ENCODE measurements around the gene COG5. TPM values are rescaled to one million over a fixed set of nuclear protein-coding genes. Genes with fewer than 3 reads are reported as not detected.

Gene COG5
- total RNA-seq, 2 experiments from 2014 or later, result 38.9 to 40.7 TPM

DNA sequence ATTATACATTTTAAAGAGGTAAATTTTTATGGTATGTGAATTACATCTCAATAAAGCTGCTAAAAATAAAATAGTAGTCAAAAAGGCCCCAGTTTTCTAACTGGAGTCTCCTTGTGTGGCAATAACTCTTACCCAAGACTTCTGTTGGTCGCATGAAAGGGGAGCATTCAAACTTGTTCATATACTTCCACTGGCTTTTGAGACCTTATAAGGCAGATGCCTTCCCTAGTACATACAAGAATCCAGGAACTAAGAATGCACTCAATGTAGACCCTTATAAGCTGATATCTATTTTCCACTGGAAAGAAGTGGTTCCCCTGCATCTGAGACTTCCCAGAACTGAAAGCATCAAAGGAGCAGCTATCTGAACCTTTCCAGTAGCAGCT, 29.3 kb upstream of the COG5 start:
- Mint-ChIP-seq H3K9me3 (no peaks in the 10 kb centered on the region), H3K4me1 (ENCODE audit: low read depth) (no peaks in the 10 kb centered on the region), H3K4me3 (no peak overlapping the region), H3K36me3 (peaks cover 18% of the 10 kb centered on the region), H3K27ac (no peak overlapping the region), H3K27me3 (no peaks in the 10 kb centered on the region)
- intact Hi-C loops (cut with micrococcal nuclease), result no loop called here
- ChIA-PET POLR2A (no interaction called here), CTCF (no interaction called here)
- DNase-seq, result no peak

DNA sequence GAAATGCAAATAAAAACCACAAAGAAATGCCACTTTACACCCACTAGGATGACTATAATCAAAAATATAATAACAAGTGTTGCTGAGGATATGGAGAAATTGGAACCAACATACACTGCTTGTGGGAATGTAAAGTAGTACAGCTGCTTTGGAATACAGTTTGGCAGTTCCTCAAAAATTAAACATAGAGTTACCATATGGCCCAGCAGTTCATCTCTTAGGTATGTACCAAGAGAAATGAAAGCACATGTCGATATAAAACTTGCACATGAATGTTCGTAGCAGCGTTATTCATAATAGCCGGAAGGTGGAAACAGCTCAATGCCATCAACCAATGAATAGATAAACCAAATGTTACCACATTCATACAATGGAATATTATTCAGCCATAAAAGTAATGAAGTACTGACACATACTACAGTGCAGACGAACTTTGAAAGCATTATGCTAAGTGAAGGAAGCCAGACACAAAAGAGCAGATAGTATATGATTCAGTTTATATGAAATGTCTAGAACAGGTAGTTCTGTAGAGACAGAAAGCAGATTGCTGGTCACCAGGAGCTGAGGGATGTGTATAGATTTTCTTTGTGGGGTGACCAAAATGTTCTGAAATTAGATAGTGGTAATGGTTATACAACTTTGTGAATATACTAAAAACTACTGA, 28.8 kb upstream of the COG5 start:
- no peaks in the 10 kb centered on the region for H3K4me1 Mint-ChIP-seq (ENCODE audit: low read depth)
- no peak for DNase-seq
- no peaks in the 10 kb centered on the region for H3K9me3 Mint-ChIP-seq
- POLR2A ChIA-PET, result no interaction called here
- peaks cover 13% of the 10 kb centered on the region for H3K36me3 Mint-ChIP-seq
- CTCF ChIA-PET, result no interaction called here
- no peaks in the 10 kb centered on the region for H3K27me3 Mint-ChIP-seq
- intact Hi-C loops (cut with micrococcal nuclease), result no loop called here
- no peak overlapping the region for H3K4me3 Mint-ChIP-seq
- no peak overlapping the region for H3K27ac Mint-ChIP-seq

DNA sequence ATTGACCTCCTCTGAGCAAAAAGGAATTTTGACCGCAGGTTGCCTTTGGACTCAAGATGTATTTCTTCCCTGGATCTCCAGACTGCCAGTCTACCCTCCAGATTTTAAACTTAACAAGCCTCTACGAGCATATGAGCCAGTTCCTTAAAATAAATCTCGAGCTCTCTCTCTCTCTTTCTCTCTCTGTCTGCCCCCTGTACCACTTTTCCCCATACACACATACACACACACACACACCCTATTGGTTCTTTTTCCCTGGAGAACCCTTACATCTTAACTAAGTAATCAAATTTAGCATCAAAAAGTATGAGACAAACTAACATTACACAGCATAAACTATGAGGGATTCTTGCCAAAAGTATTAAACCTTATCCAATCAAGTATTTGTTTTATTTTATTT, 27.7 kb upstream of the COG5 start:
- ChIA-PET CTCF (no interaction called here), POLR2A (no interaction called here)
- intact Hi-C loops (cut with micrococcal nuclease), result no loop called here
- Mint-ChIP-seq H3K4me3 (no peak overlapping the region), H3K27me3 (no peaks in the 10 kb centered on the region), H3K4me1 (ENCODE audit: low read depth) (no peaks in the 10 kb centered on the region), H3K9me3 (no peaks in the 10 kb centered on the region), H3K27ac (no peak overlapping the region), H3K36me3 (peaks cover 12% of the 10 kb centered on the region)
- DNase-seq, result no peak

DNA sequence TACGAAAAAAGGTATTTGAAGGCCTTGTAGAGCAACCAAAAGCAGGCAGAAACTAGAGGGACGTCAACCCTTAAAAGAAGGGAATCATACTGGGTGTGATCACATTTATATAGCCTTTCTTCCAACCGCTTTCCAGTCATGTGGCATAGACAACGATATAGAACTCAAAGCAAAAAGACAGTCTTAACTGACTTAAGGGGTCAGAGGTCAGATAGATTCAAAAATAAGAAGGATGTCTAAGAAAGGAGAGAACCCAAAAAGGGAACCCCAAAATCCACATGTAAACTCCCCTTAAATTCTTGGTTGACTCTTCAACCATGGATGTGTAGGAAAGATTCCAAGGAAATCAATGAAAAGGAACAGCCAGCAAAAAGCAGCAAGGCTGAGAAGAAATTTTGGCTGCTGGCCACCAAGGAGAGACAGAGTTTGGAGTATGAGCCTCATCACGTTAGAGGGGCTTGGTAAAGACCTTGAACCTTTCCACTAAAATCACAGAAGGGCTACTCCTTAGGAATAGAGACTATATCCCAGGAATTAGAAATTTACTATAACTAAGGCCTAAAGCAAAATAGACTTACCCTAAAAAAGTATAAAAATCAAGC, 24.9 kb upstream of the COG5 start:
- ChIA-PET POLR2A (no interaction called here), CTCF (no interaction called here)
- Mint-ChIP-seq H3K9me3 (no peaks in the 10 kb centered on the region), H3K27me3 (no peaks in the 10 kb centered on the region), H3K27ac (no peak overlapping the region), H3K4me1 (ENCODE audit: low read depth) (no peaks in the 10 kb centered on the region), H3K36me3 (peaks cover 21% of the 10 kb centered on the region), H3K4me3 (no peak overlapping the region)
- intact Hi-C loops (cut with micrococcal nuclease), result no loop called here
- no peak for DNase-seq

DNA sequence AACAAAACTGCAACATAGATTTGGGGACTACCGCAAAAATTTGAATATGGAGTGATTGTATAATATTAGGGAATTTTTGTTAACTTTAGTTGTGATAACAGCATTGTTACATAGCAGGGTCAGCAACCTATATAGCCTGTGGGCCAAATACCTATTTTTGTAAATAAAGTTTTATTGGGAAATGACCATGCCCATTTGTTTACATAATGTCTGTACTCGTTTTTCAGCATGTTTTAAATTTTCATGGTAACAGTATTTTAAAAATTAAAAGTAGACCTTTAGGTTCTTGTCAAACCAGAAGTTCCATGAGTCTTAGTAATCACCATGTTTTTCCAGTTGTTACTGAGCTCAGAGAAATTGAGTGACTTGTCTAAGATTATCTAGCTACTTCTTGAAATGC, 21.0 kb upstream of the COG5 start:
- Mint-ChIP-seq H3K4me3 (no peak overlapping the region), H3K9me3 (no peaks in the 10 kb centered on the region), H3K36me3 (peaks cover 24% of the 10 kb centered on the region), H3K4me1 (ENCODE audit: low read depth) (peaks cover 15% of the 10 kb centered on the region), H3K27me3 (no peaks in the 10 kb centered on the region), H3K27ac (no peak overlapping the region)
- intact Hi-C loops (cut with micrococcal nuclease), result loop anchor here (5.0 kb wide), 1 partner anchor 293 kb away; no protein-coding TSS in a partner anchor
- no peak for DNase-seq
- CTCF ChIA-PET, result interaction anchor here (1.5 kb wide), 1 partner anchor 21 kb away, joined by 3 read pairs; the partner anchor contains the start of genes COG5 and DUS4L
- POLR2A ChIA-PET, result no interaction called here

DNA sequence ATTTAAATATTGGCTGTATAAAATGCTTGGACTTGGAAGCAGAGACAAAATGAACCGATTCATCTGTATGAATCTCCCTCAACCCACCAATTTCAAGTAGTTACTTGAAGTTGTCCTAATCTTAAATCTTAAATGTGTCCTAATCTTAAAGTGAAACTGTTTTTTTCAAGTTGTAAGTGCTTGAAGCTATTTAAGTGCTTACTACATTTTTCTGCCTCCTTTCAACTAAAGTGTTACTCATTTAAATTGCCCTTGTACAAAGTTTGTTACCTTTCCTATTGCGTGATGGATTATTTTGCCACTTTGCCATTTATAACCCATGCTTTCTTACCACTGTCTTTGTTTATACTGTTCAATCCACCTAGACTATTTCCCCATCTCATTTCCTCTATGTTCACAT, 19.2 kb upstream of the COG5 start:
- no peaks in the 10 kb centered on the region for H3K9me3 Mint-ChIP-seq
- ChIA-PET CTCF (no interaction called here), POLR2A (no interaction called here)

DNA sequence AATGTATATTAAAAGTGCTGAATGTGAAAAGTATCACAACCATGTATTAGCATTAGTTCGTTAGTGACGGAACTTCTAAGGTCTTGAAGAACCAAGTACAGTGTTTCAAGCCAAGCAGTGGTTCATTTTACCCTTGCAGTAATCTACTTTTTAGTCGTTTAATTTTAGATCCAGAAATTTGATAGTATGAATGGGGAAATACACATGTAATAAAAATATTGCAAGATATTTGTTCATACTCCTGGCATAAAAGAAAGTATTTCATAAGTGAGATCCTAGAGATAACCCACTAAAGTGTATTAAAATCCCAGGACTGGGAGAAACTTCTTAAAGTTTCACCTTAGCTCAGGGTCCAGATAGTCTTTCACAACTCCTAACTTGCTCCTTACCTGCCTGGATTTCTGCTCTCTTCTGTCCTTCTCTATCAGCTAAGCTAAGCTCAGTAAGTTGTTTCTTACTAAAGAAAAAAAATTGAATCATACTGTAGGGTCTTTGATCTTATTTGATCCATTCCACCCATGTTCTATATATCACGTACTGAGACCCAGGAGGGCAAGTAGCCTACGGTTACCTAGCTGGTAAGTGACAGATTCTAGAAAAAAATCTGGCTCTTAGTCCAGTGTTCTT, 17.8 kb upstream of the COG5 start:
- intact Hi-C loops (cut with micrococcal nuclease), result loop anchor here (5.0 kb wide), 1 partner anchor 296 kb away; no protein-coding TSS in a partner anchor
- Mint-ChIP-seq H3K4me3 (peak overlapping the region; percentile 33), H3K4me1 (ENCODE audit: low read depth) (peaks cover 19% of the 10 kb centered on the region), H3K9me3 (no peaks in the 10 kb centered on the region), H3K36me3 (peaks cover 21% of the 10 kb centered on the region), H3K27ac (no peak overlapping the region), H3K27me3 (no peaks in the 10 kb centered on the region)
- DNase-seq, result no peak
- ChIA-PET POLR2A (no interaction called here), CTCF (interaction anchor here (0.7 to 1.1 kb wide), 3 partner anchors 8 to 145 kb away, joined by 3 read pairs; no protein-coding TSS in a partner anchor)

More for the DNA sequence above, 19.2 kb upstream of the COG5 start:
- no peak for DNase-seq
- peaks cover 19% of the 10 kb centered on the region for H3K4me1 Mint-ChIP-seq (ENCODE audit: low read depth)
- H3K36me3 Mint-ChIP-seq, result peaks cover 21% of the 10 kb centered on the region
- no peaks in the 10 kb centered on the region for H3K27me3 Mint-ChIP-seq
- no peak overlapping the region for H3K4me3 Mint-ChIP-seq
- intact Hi-C loops (cut with micrococcal nuclease), result loop anchor here (5.0 kb wide), 1 partner anchor 294 kb away; no protein-coding TSS in a partner anchor
- H3K27ac Mint-ChIP-seq, result no peak overlapping the region

DNA sequence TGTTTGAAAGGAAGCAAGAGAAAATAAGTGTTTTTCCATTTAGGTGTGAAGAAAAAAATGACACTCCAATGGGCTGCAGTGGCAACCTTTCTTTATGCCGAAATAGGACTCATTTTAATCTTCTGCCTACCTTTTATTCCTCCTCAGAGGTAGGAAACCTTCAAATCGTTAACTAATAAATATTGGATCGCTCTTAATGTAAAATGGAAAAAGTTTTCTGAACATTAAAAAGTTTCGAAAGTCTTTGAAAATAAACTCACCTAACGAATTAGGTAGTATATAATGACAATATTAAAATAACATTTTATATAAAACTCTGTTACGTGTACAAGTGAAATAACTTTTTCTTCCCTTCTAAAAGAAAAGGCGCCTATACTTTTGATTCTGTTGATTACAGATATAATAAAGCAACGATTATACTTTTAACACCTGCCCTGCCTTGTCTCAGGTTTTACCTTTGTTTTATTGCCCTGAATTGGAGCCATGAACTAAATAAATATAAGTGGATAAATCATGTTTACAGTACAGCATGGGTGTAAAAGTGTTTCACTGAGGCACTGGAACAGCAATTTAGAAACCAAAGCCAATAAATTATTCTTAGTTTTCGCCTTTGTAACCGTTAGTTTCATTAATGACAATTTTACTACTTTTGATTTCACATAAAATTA, 17.1 kb upstream of the COG5 start:
- intact Hi-C loops (cut with micrococcal nuclease), result loop anchor here (1.0 to 5.0 kb wide), 3 partner anchors 17 to 296 kb away; partner anchors contain the start of gene SLC26A4
- Mint-ChIP-seq H3K4me3 (peak overlapping the region; percentile 77), H3K36me3 (peaks cover 17% of the 10 kb centered on the region), H3K9me3 (no peaks in the 10 kb centered on the region), H3K27ac (no peak overlapping the region), H3K27me3 (no peaks in the 10 kb centered on the region), H3K4me1 (ENCODE audit: low read depth) (peaks cover 19% of the 10 kb centered on the region)
- POLR2A ChIA-PET, result interaction anchor here (0.6 to 1.1 kb wide), 2 partner anchors 18 to 162 kb away, joined by 3 to 4 read pairs; no protein-coding TSS in a partner anchor
- CTCF ChIA-PET, result interaction anchor here (0.7 to 1.9 kb wide), 4 partner anchors 8 to 145 kb away, joined by 3 to 6 read pairs (median 3); no protein-coding TSS in a partner anchor
- no peak for DNase-seq

DNA sequence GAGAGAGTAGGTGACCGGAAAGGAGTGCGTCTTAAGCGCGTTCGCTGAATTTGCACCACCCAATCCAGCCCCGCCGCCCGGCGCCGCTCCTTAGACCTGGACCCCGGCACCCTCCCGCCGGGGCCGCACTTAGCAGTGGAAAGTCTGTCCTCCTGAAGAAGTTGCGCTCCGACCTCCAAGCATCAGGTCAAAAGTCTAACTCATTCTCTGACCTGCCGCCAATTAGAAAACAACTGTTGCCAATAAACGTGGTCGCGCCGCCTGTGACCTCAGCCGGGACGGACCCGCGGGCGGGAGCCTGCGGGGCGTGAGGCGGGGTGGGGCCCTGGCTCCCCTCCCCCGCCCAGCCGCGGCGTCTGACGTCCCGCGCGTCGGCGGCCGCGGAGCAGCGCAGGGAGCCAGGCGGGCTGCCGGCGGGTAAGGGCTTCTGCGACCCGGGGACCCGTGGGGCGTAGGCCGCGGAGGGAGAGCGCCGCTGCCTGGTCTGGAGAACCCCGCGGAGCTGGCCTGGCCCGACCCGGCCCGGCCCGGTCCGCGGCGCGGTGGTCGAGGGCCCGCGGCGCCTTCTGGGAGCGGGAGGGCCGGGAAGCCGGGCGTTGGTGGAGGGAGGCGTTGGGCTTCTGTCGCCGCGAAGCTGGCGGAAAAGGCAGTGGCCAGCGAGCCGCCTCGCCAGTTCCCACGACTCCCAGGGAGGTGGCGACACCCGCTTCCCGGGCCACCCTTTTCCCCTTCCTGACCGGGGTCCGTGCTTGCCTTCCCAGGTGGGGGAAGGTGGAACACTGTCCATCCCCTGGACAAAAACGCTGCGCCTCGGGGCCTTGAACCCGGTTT, 16.4 kb upstream of the COG5 start, which contains the start of gene BCAP29:
Gene BCAP29, plus strand, starts transcription at position 362 of the 831 bp plus-strand sequence. CDS start 527 bp downstream, outside the sequence.
- ChIA-PET CTCF (interaction anchor here (0.9 to 1.9 kb wide), 4 partner anchors 82 to 299 kb away, joined by 3 to 6 read pairs (median 3); no protein-coding TSS in a partner anchor), POLR2A (interaction anchor here (0.6 to 1.1 kb wide), 3 partner anchors 16 to 163 kb away, joined by 3 to 9 read pairs (median 4); partner anchors contain the start of genes COG5 and DUS4L)
- Mint-ChIP-seq H3K4me1 (ENCODE audit: low read depth) (peaks cover 19% of the 10 kb centered on the region), H3K9me3 (no peaks in the 10 kb centered on the region), H3K27me3 (no peaks in the 10 kb centered on the region), H3K27ac (peak within 1 kb of the TSS; percentile 78), H3K36me3 (peaks cover 14% of the 10 kb centered on the region), H3K4me3 (peak within 1 kb of the TSS; percentile 87)
- intact Hi-C loops (cut with micrococcal nuclease), result loop anchor here (1.0 to 5.0 kb wide), 3 partner anchors 16 to 297 kb away; partner anchors contain the start of gene SLC26A4
- peak; percentile 76 for DNase-seq

DNA sequence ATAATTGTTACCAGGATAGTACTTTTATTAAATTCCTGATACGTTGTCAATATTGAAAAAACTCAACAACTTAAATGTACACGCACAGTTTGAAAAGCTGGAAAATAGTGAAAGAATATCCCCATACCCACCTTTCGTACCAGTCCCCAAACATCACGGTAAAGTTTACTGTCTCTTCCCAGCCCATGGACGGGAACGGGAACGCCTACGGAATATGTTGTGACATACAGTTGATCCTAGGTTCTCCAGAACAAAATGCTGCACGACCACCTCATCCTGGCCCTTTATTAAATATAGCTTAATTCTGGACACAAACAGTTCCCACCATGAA, 15.8 kb upstream of the COG5 start:
- Mint-ChIP-seq H3K9me3 (no peaks in the 10 kb centered on the region), H3K4me1 (ENCODE audit: low read depth) (peaks cover 19% of the 10 kb centered on the region), H3K36me3 (peaks cover 10% of the 10 kb centered on the region), H3K27ac (peak overlapping the region; percentile 78), H3K4me3 (peak overlapping the region; percentile 87), H3K27me3 (no peaks in the 10 kb centered on the region)
- intact Hi-C loops (cut with micrococcal nuclease), result no loop called here
- POLR2A ChIA-PET, result interaction anchor here (0.8 kb wide), 1 partner anchor 15 kb away, joined by 9 read pairs; the partner anchor contains the start of genes COG5 and DUS4L
- DNase-seq, result no peak
- CTCF ChIA-PET, result interaction anchor here (0.9 to 1.9 kb wide), 4 partner anchors 82 to 300 kb away, joined by 3 to 6 read pairs (median 3); no protein-coding TSS in a partner anchor

DNA sequence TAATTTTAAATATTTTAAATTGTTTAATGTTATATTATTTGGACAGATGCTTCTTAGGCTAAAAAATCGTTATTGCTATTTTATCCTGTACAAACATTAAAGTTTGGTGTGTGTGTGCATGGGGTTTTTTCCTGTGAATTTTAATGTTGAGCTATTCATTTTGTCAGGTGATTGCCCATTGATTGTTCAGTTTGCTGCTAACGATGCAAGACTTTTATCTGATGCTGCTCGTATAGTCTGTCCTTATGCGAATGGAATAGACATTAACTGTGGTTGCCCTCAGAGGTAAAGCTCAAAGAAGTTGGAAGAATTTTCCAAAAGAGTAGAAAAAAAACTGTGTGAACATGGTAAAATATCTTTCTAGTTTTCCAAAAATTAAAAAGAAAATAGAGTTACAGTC, 9.8 kb upstream of the COG5 start:
- intact Hi-C loops (cut with micrococcal nuclease), result no loop called here
- Mint-ChIP-seq H3K9me3 (no peaks in the 10 kb centered on the region), H3K27me3 (no peaks in the 10 kb centered on the region), H3K36me3 (peaks cover 14% of the 10 kb centered on the region), H3K27ac (no peak overlapping the region), H3K4me1 (ENCODE audit: low read depth) (peaks cover 1% of the 10 kb centered on the region), H3K4me3 (no peak overlapping the region)
- ChIA-PET POLR2A (no interaction called here), CTCF (interaction anchor here (0.6 kb wide), 1 partner anchor 8 kb away, joined by 3 read pairs; no protein-coding TSS in a partner anchor)
- DNase-seq, result no peak
